HL-60 (cell line): ENCODE measurements around the gene XKR8.

ENCODE experiments used
- DNase-seq, 2 experiments: peaks; one replicate each; pipeline ENCODE4 v3.0.0-alpha.2; 2010 to 2020; ENCODE audit warnings: low read depth in 1 of 2, low spot score in 1 of 2
- H3K27ac ChIP-seq: fragments of 250-450 bp; sonication (Bioruptor Pico); replicated peaks from 2 replicates; pipeline ENCODE4 v1.5.1; 2020; ENCODE audit warnings: mild to moderate bottlenecking, moderate library complexity
- H3K27me3 ChIP-seq: fragments of 250-450 bp; sonication (Bioruptor Pico); 2 replicates; pipeline ENCODE4 v1.5.1; 2021; ENCODE audit warnings: mild to moderate bottlenecking, moderate library complexity; ENCODE audit not compliant: insufficient read depth, poor library complexity, severe bottlenecking
- H3K4me3 ChIP-seq: replicated peaks from 2 replicates; pipeline ENCODE4 v1.5.1; 2011; ENCODE audit warnings: mild to moderate bottlenecking, control low read depth, low read length; ENCODE audit not compliant: insufficient read depth
- CTCF ChIP-seq: IDR thresholded peaks from one replicate; pipeline ENCODE4 v1.5.1; 2011; ENCODE audit warnings: low read length, control low read depth, inconsistent platforms; ENCODE audit not compliant: insufficient read depth
- GABPA ChIP-seq: IDR thresholded peaks from 2 replicates; pipeline ENCODE4 v1.6.1; 2012; ENCODE audit warnings: low read depth
- POLR2AphosphoS5 ChIP-seq: IDR thresholded peaks from 2 replicates; pipeline ENCODE4 v1.6.1; 2012; ENCODE audit warnings: low read depth
- REST ChIP-seq: IDR thresholded peaks from 2 replicates; pipeline ENCODE4 v1.6.1; 2012; ENCODE audit warnings: low read depth; ENCODE audit not compliant: insufficient replicate concordance
- SPI1 ChIP-seq: IDR thresholded peaks from 2 replicates; pipeline ENCODE4 v1.6.1; 2012; ENCODE audit warnings: low read depth, mild to moderate bottlenecking, borderline replicate concordance

Gene XKR8

GRCh38 chr1:27940297-27940696, 19.5 kb upstream of the XKR8 start:
- peak; percentile 39 for TF ChIP-seq CTCF
- no peak; the same call in 1 of the 2 replicates for TF ChIP-seq SPI1
- TF ChIP-seq POLR2AphosphoS5 = no peak
- no peak for TF ChIP-seq GABPA
- TF ChIP-seq REST = no peak
- DNase-seq = peak; percentile 33 to 81
- no peaks in the 10 kb centered on the region for H3K27me3 ChIP-seq
- H3K4me3 ChIP-seq = no peak overlapping the region
- H3K27ac ChIP-seq = no peak overlapping the region

- H3K27me3 ChIP-seq = no peaks in the 10 kb centered on the region
Measured at GRCh38 chr1:27940870-27941560, 18.8 kb upstream of the XKR8 start.

More at GRCh38 chr1:27940870-27941560, 18.8 kb upstream of the XKR8 start:
- Histone ChIP-seq H3K27ac (peak overlapping the region; percentile 24), H3K4me3 (no peak overlapping the region)
- DNase-seq = no peak
- peak; percentile 65 for TF ChIP-seq REST
- no peak for TF ChIP-seq CTCF
- no peak for TF ChIP-seq SPI1
- no peak for TF ChIP-seq POLR2AphosphoS5
